Measurements from ENCODE around the gene CAMK2N2. TPM values are rescaled to one million over a fixed set of nuclear protein-coding genes. Genes with fewer than 3 reads are reported as not detected.

The CAMK2N2 gene
- total and polyA plus RNA-seq, 9 of the 15 experiments (the other 6 are each of a cell fraction or from before 2014, with no cell fraction given), result 0.08 to 0.22 (median 0.11) TPM; not detected in 5

DNA sequence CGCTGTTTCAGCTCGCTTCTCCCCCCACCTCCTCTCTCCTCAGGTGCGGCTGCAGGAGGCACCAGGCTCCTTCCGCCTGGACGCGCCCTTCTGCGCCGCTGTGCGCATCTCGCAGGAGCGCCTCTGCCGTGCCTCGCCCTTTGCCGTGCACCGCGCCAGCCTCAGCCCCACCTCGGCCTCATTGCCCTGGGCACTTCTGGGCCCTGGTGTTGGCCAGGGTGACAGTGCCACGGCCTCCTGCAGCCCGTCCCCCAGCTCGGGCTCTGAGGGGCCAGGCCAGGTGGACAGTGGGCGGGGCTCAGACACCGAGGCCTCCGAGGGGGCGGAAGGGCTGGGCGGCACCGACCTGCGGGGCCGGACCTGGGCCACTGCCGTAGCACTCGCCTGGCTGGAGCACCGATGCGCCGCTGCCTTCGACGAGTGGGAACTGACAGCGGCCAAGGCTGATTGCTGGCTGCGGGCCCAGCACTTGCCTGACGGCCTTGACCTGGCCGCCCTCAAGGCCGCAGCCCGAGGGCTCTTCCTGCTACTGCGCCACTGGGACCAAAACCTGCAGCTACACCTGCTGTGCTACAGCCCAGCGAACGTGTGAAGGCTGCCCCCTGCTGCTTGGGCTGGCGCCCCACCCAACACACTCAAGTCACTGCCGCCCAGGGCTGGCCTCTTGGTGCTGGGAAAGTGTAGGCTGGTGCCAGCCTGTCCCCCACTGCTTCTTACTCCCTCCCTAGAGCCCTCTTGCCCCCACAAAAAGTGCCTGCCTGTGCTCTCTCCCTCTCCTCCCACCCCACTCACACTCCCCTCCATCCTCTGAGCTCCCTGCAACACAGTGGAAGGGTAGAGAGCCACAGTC, 19.7 kb downstream of the CAMK2N2 start (continued):
- TF ChIP-seq MECOM (CRISPR knock-in tag; IDR thresholded peaks at IDR 0.05) (no peak), GTF2F1 (IDR thresholded peaks at IDR 0.05; ENCODE audit: low read depth, low read length) (no peak), CBFA2T3 (IDR thresholded peaks at IDR 0.05) (0 out of 2 replicates have a peak, but pooled peaks have one; percentile 8), ERF (CRISPR knock-in tag; IDR thresholded peaks at IDR 0.05) (peak; percentile 85; the same call in 1 of the 2 replicates), ZNF766 (CRISPR knock-in tag; conservative IDR thresholded peaks at IDR 0.05) (no peak), ZBTB1 (CRISPR knock-in tag; IDR thresholded peaks at IDR 0.05; ENCODE audit: borderline replicate concordance, low read depth) (no peak), RCOR1 (IDR thresholded peaks at IDR 0.05; ENCODE audit: borderline replicate concordance in 1 of 2, low read depth in 2 of 2, low read length in 2 of 2) (peak in 1 of 2 experiments; percentile 66; a peak in 1 of 4 replicates), KDM1A (IDR thresholded peaks at IDR 0.05) (peak in 1 of 2 experiments; percentile 35; a peak in 1 of 4 replicates), CREB1 (IDR thresholded peaks at IDR 0.05) (no peak), CREB1 (CRISPR knock-in tag; IDR thresholded peaks at IDR 0.05) (peak; percentile 37; the same call in 1 of the 2 replicates), RBFOX2 (IDR thresholded peaks at IDR 0.05; ENCODE audit: low read depth, low read length) (peak; percentile 59), NFIC (IDR thresholded peaks at IDR 0.05) (peak; percentile 82), CCNT2 (IDR thresholded peaks at IDR 0.05; ENCODE audit: borderline replicate concordance, extremely low read depth, insufficient read length, low read depth, low read length) (peak; percentile 56)
- TF ChIP-seq, protein P1, sequence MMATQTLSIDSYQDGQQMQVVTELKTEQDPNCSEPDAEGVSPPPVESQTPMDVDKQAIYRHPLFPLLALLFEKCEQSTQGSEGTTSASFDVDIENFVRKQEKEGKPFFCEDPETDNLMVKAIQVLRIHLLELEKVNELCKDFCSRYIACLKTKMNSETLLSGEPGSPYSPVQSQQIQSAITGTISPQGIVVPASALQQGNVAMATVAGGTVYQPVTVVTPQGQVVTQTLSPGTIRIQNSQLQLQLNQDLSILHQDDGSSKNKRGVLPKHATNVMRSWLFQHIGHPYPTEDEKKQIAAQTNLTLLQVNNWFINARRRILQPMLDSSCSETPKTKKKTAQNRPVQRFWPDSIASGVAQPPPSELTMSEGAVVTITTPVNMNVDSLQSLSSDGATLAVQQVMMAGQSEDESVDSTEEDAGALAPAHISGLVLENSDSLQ (IDR thresholded peaks at IDR 0.05), result peak; percentile 22; the same call in 1 of the 2 replicates
- TF ChIP-seq, protein P2, sequence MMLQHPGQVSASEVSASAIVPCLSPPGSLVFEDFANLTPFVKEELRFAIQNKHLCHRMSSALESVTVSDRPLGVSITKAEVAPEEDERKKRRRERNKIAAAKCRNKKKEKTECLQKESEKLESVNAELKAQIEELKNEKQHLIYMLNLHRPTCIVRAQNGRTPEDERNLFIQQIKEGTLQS (IDR thresholded peaks at IDR 0.05), result no peak
- TF ChIP-seq, protein P2 (CRISPR knock-in tag; conservative IDR thresholded peaks at IDR 0.05), result no peak
- TF ChIP-seq, protein P3, sequence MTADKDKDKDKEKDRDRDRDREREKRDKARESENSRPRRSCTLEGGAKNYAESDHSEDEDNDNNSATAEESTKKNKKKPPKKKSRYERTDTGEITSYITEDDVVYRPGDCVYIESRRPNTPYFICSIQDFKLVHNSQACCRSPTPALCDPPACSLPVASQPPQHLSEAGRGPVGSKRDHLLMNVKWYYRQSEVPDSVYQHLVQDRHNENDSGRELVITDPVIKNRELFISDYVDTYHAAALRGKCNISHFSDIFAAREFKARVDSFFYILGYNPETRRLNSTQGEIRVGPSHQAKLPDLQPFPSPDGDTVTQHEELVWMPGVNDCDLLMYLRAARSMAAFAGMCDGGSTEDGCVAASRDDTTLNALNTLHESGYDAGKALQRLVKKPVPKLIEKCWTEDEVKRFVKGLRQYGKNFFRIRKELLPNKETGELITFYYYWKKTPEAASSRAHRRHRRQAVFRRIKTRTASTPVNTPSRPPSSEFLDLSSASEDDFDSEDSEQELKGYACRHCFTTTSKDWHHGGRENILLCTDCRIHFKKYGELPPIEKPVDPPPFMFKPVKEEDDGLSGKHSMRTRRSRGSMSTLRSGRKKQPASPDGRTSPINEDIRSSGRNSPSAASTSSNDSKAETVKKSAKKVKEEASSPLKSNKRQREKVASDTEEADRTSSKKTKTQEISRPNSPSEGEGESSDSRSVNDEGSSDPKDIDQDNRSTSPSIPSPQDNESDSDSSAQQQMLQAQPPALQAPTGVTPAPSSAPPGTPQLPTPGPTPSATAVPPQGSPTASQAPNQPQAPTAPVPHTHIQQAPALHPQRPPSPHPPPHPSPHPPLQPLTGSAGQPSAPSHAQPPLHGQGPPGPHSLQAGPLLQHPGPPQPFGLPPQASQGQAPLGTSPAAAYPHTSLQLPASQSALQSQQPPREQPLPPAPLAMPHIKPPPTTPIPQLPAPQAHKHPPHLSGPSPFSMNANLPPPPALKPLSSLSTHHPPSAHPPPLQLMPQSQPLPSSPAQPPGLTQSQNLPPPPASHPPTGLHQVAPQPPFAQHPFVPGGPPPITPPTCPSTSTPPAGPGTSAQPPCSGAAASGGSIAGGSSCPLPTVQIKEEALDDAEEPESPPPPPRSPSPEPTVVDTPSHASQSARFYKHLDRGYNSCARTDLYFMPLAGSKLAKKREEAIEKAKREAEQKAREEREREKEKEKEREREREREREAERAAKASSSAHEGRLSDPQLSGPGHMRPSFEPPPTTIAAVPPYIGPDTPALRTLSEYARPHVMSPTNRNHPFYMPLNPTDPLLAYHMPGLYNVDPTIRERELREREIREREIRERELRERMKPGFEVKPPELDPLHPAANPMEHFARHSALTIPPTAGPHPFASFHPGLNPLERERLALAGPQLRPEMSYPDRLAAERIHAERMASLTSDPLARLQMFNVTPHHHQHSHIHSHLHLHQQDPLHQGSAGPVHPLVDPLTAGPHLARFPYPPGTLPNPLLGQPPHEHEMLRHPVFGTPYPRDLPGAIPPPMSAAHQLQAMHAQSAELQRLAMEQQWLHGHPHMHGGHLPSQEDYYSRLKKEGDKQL (CRISPR knock-in tag; IDR thresholded peaks at IDR 0.05; ENCODE audit: borderline replicate concordance), result no peak
- TF ChIP-seq, protein P4, sequence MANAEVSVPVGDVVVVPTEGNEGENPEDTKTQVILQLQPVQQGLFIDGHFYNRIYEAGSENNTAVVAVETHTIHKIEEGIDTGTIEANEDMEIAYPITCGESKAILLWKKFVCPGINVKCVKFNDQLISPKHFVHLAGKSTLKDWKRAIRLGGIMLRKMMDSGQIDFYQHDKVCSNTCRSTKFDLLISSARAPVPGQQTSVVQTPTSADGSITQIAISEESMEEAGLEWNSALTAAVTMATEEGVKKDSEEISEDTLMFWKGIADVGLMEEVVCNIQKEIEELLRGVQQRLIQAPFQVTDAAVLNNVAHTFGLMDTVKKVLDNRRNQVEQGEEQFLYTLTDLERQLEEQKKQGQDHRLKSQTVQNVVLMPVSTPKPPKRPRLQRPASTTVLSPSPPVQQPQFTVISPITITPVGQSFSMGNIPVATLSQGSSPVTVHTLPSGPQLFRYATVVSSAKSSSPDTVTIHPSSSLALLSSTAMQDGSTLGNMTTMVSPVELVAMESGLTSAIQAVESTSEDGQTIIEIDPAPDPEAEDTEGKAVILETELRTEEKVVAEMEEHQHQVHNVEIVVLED (CRISPR knock-in tag; IDR thresholded peaks at IDR 0.05), result no peak

All from K562 (cell line).